Sigmoid colon (tissue), 7 donors: ENCODE measurements around the gene ERGIC1. TPM values are rescaled to one million over a fixed set of nuclear protein-coding genes. Genes with fewer than 3 reads are reported as not detected.

Source experiments
- DNase-seq: peaks from one replicate; pipeline ENCODE4 v3.0.0-alpha.2; 2019
- H3K27ac ChIP-seq, 4 donors: fragments of 200-600 bp; sonication (generic); one replicate each; pipeline ENCODE4 v1.5.1; 2016 to 2019; ENCODE audit warnings: mild to moderate bottlenecking in 1 of 4
- H3K27me3 ChIP-seq, 3 donors: fragments of 200-600 bp; sonication (generic); one replicate each; pipeline ENCODE4 v1.5.1; 2019; ENCODE audit warnings: mild to moderate bottlenecking in 1 of 3
- H3K36me3 ChIP-seq, 4 donors: fragments of 200-600 bp; sonication (generic); one replicate each; pipeline ENCODE4 v1.5.1; 2016 to 2019
- H3K4me1 ChIP-seq, 4 donors: fragments of 200-600 bp; sonication (generic); one replicate each; pipeline ENCODE4 v1.5.1; 2017 to 2019
- H3K4me3 ChIP-seq, 4 donors: fragments of 200-600 bp; sonication (generic); one replicate each; pipeline ENCODE4 v1.5.1; 2017 to 2019; ENCODE audit warnings: mild to moderate bottlenecking in 2 of 4, moderate library complexity in 1 of 4
- H3K9me3 ChIP-seq, 4 donors: fragments of 200-600 bp in 3 of 4; sonication (generic) in 3 of 4; one replicate each; pipeline versions ENCODE4 v1.5.1 to v1.6.1; 2013 to 2019
- EP300 ChIP-seq, 4 donors: sonication (generic); formaldehyde crosslinking; IDR thresholded peaks; one replicate each; pipeline ENCODE4 v1.6.1; 2017; ENCODE audit warnings: antibody characterized with exemption in 4 of 4
- POLR2A ChIP-seq, 2 donors: fragments of 450-650 bp; IDR thresholded peaks; one replicate each; pipeline ENCODE4 v1.6.1; 2016; ENCODE audit warnings: antibody characterized with exemption in 2 of 2, mild to moderate bottlenecking in 2 of 2, moderate library complexity in 2 of 2
- POLR2AphosphoS5 ChIP-seq, 4 donors: sonication (generic); formaldehyde crosslinking; IDR thresholded peaks; one replicate each; pipeline ENCODE4 v1.6.1; 2017; ENCODE audit warnings: antibody characterized with exemption in 4 of 4
- WGBS, 2 donors: extraction: QIAGEN DNeasy Blood & Tissue Kit; methylation state at CpG; one replicate each; pipeline ENCODE4 v1.1.7; 2013; 5-methylcytosine and 5-hydroxymethylcytosine counted together
- intact Hi-C: fragments of 100-400 bp; cut with DNase I; formaldehyde crosslinking; loops from one replicate; pipeline ENCODE4 v1.15.1; 2023
- polyA plus RNA-seq, 3 donors: library from polyadenylated mRNA; stranded (reverse); fragments of 200-250 nt; gene quantifications; one replicate each; pipeline ENCODE4 v1.2.3, GENCODE V29; 2013
- total RNA-seq, 4 donors: library from RNA; depleted of rRNA; stranded (reverse); fragments of >200 nt; gene quantifications; one replicate each; pipeline ENCODE4 v1.1.0, GENCODE V29; 2016
- TF ChIP-seq, protein P1 (sequence below), 4 experiments: fragments of 450-650 bp in 3 of 4; fragments of 200-600 bp in 1 of 4; IDR thresholded peaks; one replicate each; pipeline ENCODE4 v1.5.1; 2016 to 2019; ENCODE audit warnings: antibody characterized with exemption in 4 of 4, mild to moderate bottlenecking in 3 of 4, moderate library complexity in 2 of 4
- donor health status: healthy with polysubstance abuse.
- donor health status: Bipolar disorder and iron deficiency.
- donor health status: healthy.

ERGIC1 gene
- total and polyA plus RNA-seq, 7 donors: 80.6 to 160 (median 117) TPM

DNA sequence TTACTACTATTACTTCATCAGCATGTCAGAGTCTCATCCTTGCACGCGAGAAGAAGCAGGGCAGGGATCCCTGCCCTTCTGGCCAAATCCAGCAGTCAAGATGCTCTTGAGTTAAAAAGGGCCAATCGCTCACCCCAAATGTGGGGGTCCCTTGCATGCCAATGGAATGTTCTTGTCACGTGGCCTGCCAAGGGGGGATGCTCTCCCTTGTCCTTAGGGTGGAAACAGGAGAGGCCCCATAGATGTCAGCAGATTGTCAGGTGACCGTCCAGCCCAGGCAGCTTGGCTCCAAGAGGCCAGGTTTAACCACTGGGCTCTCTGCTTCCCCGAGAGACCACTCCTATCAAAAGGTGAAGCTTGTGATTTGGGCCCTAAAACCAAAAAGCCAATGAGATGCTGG lies 37.7 kb upstream of the ERGIC1 start:
- DNase-seq: no peak
- H3K27ac ChIP-seq: peak overlapping the region; percentile 74 to 87 (median 81)

DNA sequence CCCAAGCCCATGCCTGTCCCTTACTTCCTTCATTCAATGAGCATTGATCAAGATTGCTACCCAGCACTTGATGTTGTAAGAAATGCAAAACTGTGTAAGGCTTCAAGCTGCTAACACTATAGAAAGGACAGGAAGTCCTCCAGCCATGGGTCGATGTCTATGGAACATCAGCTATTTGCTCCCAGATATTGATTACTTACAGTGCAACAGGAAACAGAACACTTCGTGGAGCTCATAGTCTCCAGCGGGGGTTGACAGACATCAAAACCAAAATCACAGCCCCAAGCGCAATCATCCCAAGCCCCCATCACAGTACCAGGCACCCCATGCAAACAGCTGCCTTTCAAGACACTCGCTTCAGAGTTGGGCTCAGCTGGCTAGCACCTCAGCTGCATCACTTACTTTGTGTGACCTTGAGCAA lies 36.3 kb upstream of the ERGIC1 start:
- H3K36me3 ChIP-seq: no peaks in the 10 kb centered on the region
- H3K9me3 ChIP-seq: no peaks in the 10 kb centered on the region
- no peak overlapping the region for H3K4me3 ChIP-seq
- no peaks in the 10 kb centered on the region for H3K27me3 ChIP-seq
- DNase-seq: peak; percentile 53
- peak overlapping the region; percentile 71 to 87 (median 76) for H3K27ac ChIP-seq
- H3K4me1 ChIP-seq: peaks cover 0 to 57% (median 24%) of the 10 kb centered on the region in 4 donors
- WGBS, 2 donors: 71 to 78% methylated on average over 5 of the region's 5 CpGs
- TF ChIP-seq POLR2AphosphoS5 (IDR thresholded peaks at IDR 0.05) (no peak), POLR2A (IDR thresholded peaks at IDR 0.05) (no peak), EP300 (IDR thresholded peaks at IDR 0.05) (no peak)
- TF ChIP-seq, protein P1, sequence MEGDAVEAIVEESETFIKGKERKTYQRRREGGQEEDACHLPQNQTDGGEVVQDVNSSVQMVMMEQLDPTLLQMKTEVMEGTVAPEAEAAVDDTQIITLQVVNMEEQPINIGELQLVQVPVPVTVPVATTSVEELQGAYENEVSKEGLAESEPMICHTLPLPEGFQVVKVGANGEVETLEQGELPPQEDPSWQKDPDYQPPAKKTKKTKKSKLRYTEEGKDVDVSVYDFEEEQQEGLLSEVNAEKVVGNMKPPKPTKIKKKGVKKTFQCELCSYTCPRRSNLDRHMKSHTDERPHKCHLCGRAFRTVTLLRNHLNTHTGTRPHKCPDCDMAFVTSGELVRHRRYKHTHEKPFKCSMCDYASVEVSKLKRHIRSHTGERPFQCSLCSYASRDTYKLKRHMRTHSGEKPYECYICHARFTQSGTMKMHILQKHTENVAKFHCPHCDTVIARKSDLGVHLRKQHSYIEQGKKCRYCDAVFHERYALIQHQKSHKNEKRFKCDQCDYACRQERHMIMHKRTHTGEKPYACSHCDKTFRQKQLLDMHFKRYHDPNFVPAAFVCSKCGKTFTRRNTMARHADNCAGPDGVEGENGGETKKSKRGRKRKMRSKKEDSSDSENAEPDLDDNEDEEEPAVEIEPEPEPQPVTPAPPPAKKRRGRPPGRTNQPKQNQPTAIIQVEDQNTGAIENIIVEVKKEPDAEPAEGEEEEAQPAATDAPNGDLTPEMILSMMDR (IDR thresholded peaks at IDR 0.05): no peak
- intact Hi-C loops: no loop called here

More for the DNA sequence above, 37.7 kb upstream of the ERGIC1 start:
- H3K4me1 ChIP-seq: peaks cover 0 to 47% (median 23%) of the 10 kb centered on the region in 4 donors
- no peak overlapping the region for H3K4me3 ChIP-seq
- no peaks in the 10 kb centered on the region for H3K36me3 ChIP-seq
- no peaks in the 10 kb centered on the region for H3K27me3 ChIP-seq
- WGBS, 2 donors: 94 to 96% methylated on average over 6 of the region's 6 CpGs
- intact Hi-C loops: no loop called here
- no peak for TF ChIP-seq POLR2AphosphoS5 (IDR thresholded peaks at IDR 0.05)
- TF ChIP-seq, protein P1 (IDR thresholded peaks at IDR 0.05): no peak
- TF ChIP-seq EP300 (IDR thresholded peaks at IDR 0.05): no peak
- no peak for TF ChIP-seq POLR2A (IDR thresholded peaks at IDR 0.05)
- no peaks in the 10 kb centered on the region for H3K9me3 ChIP-seq

DNA sequence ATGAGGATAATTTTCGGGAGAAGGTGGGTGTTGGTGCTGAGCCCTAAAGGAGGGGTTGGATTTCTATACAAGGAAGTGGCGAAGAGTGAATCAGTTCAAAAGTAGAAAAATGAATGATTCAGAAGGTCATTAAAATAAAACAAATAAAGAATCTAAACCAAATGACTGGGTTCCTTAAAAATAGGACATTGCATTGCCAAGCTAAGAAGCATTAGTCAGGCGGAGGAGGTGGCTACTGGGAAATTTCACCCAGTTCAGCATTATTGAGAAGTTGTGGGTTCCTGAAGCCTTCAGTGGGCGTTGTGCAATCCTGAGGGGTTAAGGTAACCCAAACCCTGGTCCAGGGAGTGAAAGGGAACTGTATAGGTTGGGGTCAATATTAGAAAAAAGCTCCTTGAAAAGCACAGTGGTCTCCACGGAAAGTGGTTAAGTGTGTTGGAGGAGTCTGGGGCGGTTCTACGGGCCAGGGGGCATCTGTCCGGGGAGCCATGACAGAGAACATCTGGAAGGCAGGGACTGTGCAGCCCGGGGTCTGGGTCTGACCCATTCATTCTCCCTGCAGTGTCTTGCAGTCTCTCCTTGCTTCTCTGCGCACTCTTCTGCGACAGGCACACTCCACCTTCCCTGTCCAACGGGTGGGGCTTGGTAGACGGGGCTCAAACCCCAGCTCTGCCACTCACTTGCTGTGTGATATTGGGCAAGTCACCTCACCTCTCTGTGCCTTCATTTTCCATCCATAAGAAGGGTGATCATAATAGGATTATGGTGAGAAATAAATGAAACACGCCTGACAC lies 35.4 kb upstream of the ERGIC1 start:
- H3K36me3 ChIP-seq: no peaks in the 10 kb centered on the region
- H3K4me3 ChIP-seq: no peak overlapping the region
- H3K4me1 ChIP-seq: peaks cover 0 to 59% (median 24%) of the 10 kb centered on the region in 4 donors
- no peaks in the 10 kb centered on the region for H3K9me3 ChIP-seq
- intact Hi-C loops: no loop called here
- H3K27me3 ChIP-seq: no peaks in the 10 kb centered on the region
- peak in 1 of 4 donors; percentile 17 for TF ChIP-seq EP300 (IDR thresholded peaks at IDR 0.05)
- TF ChIP-seq, protein P1 (IDR thresholded peaks at IDR 0.05): no peak
- no peak for TF ChIP-seq POLR2A (IDR thresholded peaks at IDR 0.05)
- TF ChIP-seq POLR2AphosphoS5 (IDR thresholded peaks at IDR 0.05): peak; percentile 15 to 79 (median 27)
- peak; percentile 84 for DNase-seq
- H3K27ac ChIP-seq: peak overlapping the region; percentile 71 to 87 (median 76)
- WGBS, 2 donors: 78 to 83% methylated on average over 14 of the region's 14 CpGs

DNA sequence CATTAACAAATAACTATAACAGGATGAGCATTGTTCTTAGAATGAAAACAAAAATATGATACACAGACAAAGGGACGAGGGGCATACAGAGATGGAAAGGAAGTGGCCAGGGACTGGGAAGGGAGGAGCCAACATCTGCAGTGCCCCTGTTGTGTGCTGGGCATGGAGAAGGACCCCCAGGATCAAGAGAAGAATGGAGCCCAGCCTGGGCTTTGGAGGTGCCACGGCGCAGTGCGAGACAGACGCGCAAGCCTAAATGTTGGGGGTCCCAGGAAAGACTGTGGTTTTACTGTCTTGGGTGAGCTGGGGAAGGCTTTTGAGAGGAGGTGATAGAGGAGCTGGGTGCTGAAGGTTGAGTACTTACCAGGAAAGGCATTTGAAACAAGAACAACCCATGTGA lies 34.6 kb upstream of the ERGIC1 start:
- DNase-seq: no peak
- H3K36me3 ChIP-seq: no peaks in the 10 kb centered on the region
- WGBS, 2 donors: 84 to 95% methylated on average over 6 of the region's 6 CpGs
- H3K27ac ChIP-seq: peak overlapping the region; percentile 19 to 87 (median 60)
- no peak for TF ChIP-seq POLR2AphosphoS5 (IDR thresholded peaks at IDR 0.05)
- no peak for TF ChIP-seq POLR2A (IDR thresholded peaks at IDR 0.05)
- TF ChIP-seq, protein P1 (IDR thresholded peaks at IDR 0.05): no peak
- no peak for TF ChIP-seq EP300 (IDR thresholded peaks at IDR 0.05)
- H3K4me1 ChIP-seq: peaks cover 0 to 51% (median 18%) of the 10 kb centered on the region in 4 donors
- no peak overlapping the region for H3K4me3 ChIP-seq
- no peaks in the 10 kb centered on the region for H3K9me3 ChIP-seq
- H3K27me3 ChIP-seq: no peaks in the 10 kb centered on the region
- intact Hi-C loops: no loop called here
